SK-N-SH treated with all-trans-retinoic acid at 6 μM for 48 hours (cell line): Measurements from ENCODE around the gene DAB1.

Experiments used
- CREB5 ChIP-seq: fragments of 250-450 bp; sonication (Bioruptor Pico); IDR thresholded peaks from 2 replicates; pipeline ENCODE4 v1.5.1; 2020; ENCODE audit warnings: low read depth, mild to moderate bottlenecking, moderate library complexity
- CSDC2 ChIP-seq: fragments of 250-450 bp; sonication (Bioruptor Pico); IDR thresholded peaks from 2 replicates; pipeline ENCODE4 v1.5.0; 2020; ENCODE audit warnings: mild to moderate bottlenecking, moderate library complexity
- ESRRG ChIP-seq: fragments of 250-450 bp; sonication (Bioruptor Pico); IDR thresholded peaks from 2 replicates; pipeline ENCODE4 v1.6.1; 2021; ENCODE audit warnings: mild to moderate bottlenecking
- OSR1 ChIP-seq: fragments of 250-450 bp; sonication (Bioruptor Pico); IDR thresholded peaks from 2 replicates; pipeline ENCODE4 v1.8.0; 2022; ENCODE audit warnings: moderate library complexity, mild to moderate bottlenecking, inconsistent platforms

GRCh38 chr1:57218487-57219079 lies 205.3 kb downstream of the DAB1 start:
- no peak for TF ChIP-seq ESRRG (CRISPR knock-in tag)
- TF ChIP-seq CSDC2 (CRISPR knock-in tag) = no peak
- TF ChIP-seq OSR1 = no peak
- TF ChIP-seq CREB5 (CRISPR knock-in tag) = no peak
